ENCODE results near the gene SULF2. TPM values are rescaled to one million over a fixed set of nuclear protein-coding genes. Genes with fewer than 3 reads are reported as not detected.

The SULF2 gene
- 5.0 and 5.5 TPM in 2 replicates for total RNA-seq

GRCh38 chr20:47785311-47785853, at the start of gene SULF2:
Gene SULF2, minus strand, starts transcription at chr20:47785481. Its CDS starts 28,118 bp downstream, at chr20:47757363.

